GM18526 (cell line): ENCODE data around the gene PKD1L1.

ENCODE experiments used
- POLR2A ChIP-seq: IDR thresholded peaks from 3 replicates; pipeline ENCODE4 v1.6.1; 2011; ENCODE audit not compliant: insufficient read length; ENCODE audit errors: extremely low read depth

PKD1L1 gene

GRCh38 chr7:47931005-47932004, 17.0 kb downstream of the PKD1L1 start:
- no peak for TF ChIP-seq POLR2A

- no peak for TF ChIP-seq POLR2A
Measured at GRCh38 chr7:47924266-47924665, 24.0 kb downstream of the PKD1L1 start.

GRCh38 chr7:47915616-47915976, 32.7 kb downstream of the PKD1L1 start:
- TF ChIP-seq POLR2A = no peak

GRCh38 chr7:47914717-47915615, 33.3 kb downstream of the PKD1L1 start:
- TF ChIP-seq POLR2A = no peak

- TF ChIP-seq POLR2A = no peak
Measured at GRCh38 chr7:47912332-47912731, 35.9 kb downstream of the PKD1L1 start.

- TF ChIP-seq POLR2A = no peak
Measured at GRCh38 chr7:47908720-47909119, 39.5 kb downstream of the PKD1L1 start.

- no peak for TF ChIP-seq POLR2A
Measured at GRCh38 chr7:47907981-47908616, 40.2 kb downstream of the PKD1L1 start.

GRCh38 chr7:47906883-47907282, 41.4 kb downstream of the PKD1L1 start:
- no peak for TF ChIP-seq POLR2A

- TF ChIP-seq POLR2A = no peak
Measured at GRCh38 chr7:47905076-47905920, 43.0 kb downstream of the PKD1L1 start.

GRCh38 chr7:47902013-47902412, 46.3 kb downstream of the PKD1L1 start:
- no peak for TF ChIP-seq POLR2A

GRCh38 chr7:47901542-47901941, 46.7 kb downstream of the PKD1L1 start:
- no peak for TF ChIP-seq POLR2A

- no peak for TF ChIP-seq POLR2A
Measured at GRCh38 chr7:47897831-47898230, 50.4 kb downstream of the PKD1L1 start.

GRCh38 chr7:47896809-47897423, 51.4 kb downstream of the PKD1L1 start:
- no peak for TF ChIP-seq POLR2A

GRCh38 chr7:47895026-47895425, 53.2 kb downstream of the PKD1L1 start:
- no peak for TF ChIP-seq POLR2A

GRCh38 chr7:47893721-47894365, 54.4 kb downstream of the PKD1L1 start:
- no peak for TF ChIP-seq POLR2A
